HL-60 (cell line): ENCODE data around the gene IL31.

ENCODE experiments used
- GABPA ChIP-seq: IDR thresholded peaks from 2 replicates; pipeline ENCODE4 v1.6.1; 2012; ENCODE audit warnings: low read depth
- POLR2AphosphoS5 ChIP-seq: IDR thresholded peaks from 2 replicates; pipeline ENCODE4 v1.6.1; 2012; ENCODE audit warnings: low read depth
- TF ChIP-seq, protein P1 (sequence below): IDR thresholded peaks from one replicate; pipeline ENCODE4 v1.5.1; 2011; ENCODE audit warnings: low read length, control low read depth, inconsistent platforms; ENCODE audit not compliant: insufficient read depth
- TF ChIP-seq, protein P2 (sequence below): IDR thresholded peaks from 2 replicates; pipeline ENCODE4 v1.6.1; 2012; ENCODE audit warnings: low read depth; ENCODE audit not compliant: insufficient replicate concordance

DNA sequence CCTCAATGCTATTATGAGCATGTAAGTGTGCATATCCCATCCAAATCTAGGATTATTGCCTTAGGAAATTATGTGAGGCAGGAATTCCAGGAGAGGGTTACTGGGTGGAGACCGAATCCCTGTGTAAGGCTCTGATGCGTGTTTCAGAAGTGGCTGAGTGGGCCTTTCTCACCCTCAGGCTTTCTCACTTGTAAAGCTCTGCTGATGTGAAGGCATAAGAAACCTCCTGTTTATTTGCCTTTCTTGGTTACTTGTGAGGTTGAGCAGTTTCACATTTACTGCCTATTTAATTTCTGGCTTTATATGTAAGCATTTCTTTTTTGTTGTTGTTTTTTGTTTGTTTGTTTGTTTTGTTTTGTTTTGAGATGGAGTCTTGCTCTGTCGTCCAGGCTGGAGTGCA is 11.0 kb downstream of the IL31 start:
- TF ChIP-seq, protein P1, sequence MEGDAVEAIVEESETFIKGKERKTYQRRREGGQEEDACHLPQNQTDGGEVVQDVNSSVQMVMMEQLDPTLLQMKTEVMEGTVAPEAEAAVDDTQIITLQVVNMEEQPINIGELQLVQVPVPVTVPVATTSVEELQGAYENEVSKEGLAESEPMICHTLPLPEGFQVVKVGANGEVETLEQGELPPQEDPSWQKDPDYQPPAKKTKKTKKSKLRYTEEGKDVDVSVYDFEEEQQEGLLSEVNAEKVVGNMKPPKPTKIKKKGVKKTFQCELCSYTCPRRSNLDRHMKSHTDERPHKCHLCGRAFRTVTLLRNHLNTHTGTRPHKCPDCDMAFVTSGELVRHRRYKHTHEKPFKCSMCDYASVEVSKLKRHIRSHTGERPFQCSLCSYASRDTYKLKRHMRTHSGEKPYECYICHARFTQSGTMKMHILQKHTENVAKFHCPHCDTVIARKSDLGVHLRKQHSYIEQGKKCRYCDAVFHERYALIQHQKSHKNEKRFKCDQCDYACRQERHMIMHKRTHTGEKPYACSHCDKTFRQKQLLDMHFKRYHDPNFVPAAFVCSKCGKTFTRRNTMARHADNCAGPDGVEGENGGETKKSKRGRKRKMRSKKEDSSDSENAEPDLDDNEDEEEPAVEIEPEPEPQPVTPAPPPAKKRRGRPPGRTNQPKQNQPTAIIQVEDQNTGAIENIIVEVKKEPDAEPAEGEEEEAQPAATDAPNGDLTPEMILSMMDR, result no peak
- TF ChIP-seq, protein P2, sequence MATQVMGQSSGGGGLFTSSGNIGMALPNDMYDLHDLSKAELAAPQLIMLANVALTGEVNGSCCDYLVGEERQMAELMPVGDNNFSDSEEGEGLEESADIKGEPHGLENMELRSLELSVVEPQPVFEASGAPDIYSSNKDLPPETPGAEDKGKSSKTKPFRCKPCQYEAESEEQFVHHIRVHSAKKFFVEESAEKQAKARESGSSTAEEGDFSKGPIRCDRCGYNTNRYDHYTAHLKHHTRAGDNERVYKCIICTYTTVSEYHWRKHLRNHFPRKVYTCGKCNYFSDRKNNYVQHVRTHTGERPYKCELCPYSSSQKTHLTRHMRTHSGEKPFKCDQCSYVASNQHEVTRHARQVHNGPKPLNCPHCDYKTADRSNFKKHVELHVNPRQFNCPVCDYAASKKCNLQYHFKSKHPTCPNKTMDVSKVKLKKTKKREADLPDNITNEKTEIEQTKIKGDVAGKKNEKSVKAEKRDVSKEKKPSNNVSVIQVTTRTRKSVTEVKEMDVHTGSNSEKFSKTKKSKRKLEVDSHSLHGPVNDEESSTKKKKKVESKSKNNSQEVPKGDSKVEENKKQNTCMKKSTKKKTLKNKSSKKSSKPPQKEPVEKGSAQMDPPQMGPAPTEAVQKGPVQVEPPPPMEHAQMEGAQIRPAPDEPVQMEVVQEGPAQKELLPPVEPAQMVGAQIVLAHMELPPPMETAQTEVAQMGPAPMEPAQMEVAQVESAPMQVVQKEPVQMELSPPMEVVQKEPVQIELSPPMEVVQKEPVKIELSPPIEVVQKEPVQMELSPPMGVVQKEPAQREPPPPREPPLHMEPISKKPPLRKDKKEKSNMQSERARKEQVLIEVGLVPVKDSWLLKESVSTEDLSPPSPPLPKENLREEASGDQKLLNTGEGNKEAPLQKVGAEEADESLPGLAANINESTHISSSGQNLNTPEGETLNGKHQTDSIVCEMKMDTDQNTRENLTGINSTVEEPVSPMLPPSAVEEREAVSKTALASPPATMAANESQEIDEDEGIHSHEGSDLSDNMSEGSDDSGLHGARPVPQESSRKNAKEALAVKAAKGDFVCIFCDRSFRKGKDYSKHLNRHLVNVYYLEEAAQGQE, result no peak
- TF ChIP-seq POLR2AphosphoS5 (no peak), GABPA (no peak)
